Tibial nerve (tissue), 3 donors: Measurements from ENCODE around the gene EFCAB6.

Source experiments
- POLR2A ChIP-seq, 2 donors: fragments of 450-650 bp; IDR thresholded peaks; one replicate each; pipeline ENCODE4 v1.6.1; 2017; ENCODE audit warnings: antibody characterized with exemption in 2 of 2, mild to moderate bottlenecking in 2 of 2, moderate library complexity in 2 of 2
- TF ChIP-seq, protein P1 (sequence below), 5 experiments: fragments of 200-600 bp in 3 of 5; fragments of 450-650 bp in 2 of 5; sonication (generic) in 3 of 5; IDR thresholded peaks; one replicate each; pipeline ENCODE4 v1.5.1; 2016 to 2019; ENCODE audit warnings: antibody characterized with exemption in 5 of 5, mild to moderate bottlenecking in 3 of 5, moderate library complexity in 2 of 5

DNA sequence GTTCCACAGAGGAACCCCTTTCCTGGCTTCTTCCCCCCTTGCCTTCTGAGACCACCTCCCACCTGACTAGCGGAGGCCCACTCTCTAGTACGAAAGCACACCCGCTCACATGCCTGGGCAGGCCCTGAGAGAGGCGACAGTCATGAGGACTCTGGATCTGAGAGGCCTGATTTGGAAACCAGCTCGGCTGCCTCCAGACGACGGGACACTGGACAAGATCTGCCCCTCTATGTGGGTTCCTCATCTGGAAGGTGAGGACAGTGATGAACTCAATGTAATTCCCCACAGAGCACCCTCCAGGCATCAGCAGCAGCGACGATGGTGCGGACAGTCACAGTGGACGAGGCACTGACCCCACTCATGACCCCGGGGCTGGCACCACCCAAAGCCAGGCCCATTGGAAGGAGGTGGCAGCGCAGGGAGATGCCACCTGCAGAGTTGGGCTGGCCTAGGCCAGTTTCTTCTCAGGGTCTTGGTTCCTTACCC lies 42.7 kb upstream of the EFCAB6 start:
- TF ChIP-seq POLR2A (IDR thresholded peaks at IDR 0.05): no peak
- TF ChIP-seq, protein P1, sequence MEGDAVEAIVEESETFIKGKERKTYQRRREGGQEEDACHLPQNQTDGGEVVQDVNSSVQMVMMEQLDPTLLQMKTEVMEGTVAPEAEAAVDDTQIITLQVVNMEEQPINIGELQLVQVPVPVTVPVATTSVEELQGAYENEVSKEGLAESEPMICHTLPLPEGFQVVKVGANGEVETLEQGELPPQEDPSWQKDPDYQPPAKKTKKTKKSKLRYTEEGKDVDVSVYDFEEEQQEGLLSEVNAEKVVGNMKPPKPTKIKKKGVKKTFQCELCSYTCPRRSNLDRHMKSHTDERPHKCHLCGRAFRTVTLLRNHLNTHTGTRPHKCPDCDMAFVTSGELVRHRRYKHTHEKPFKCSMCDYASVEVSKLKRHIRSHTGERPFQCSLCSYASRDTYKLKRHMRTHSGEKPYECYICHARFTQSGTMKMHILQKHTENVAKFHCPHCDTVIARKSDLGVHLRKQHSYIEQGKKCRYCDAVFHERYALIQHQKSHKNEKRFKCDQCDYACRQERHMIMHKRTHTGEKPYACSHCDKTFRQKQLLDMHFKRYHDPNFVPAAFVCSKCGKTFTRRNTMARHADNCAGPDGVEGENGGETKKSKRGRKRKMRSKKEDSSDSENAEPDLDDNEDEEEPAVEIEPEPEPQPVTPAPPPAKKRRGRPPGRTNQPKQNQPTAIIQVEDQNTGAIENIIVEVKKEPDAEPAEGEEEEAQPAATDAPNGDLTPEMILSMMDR (IDR thresholded peaks at IDR 0.05): no peak
